SK-N-SH (cell line): Measurements from ENCODE around the gene ACTL8. TPM values are rescaled to one million over a fixed set of nuclear protein-coding genes. Genes with fewer than 3 reads are reported as not detected.

ENCODE experiments used
- CTCF ChIA-PET: fragments of 300-600, 350-600 bp; formaldehyde crosslinking; extraction: SDS; loops from one replicate; lab custom pipeline; 2021; lab: Yijun Ruan, JAX
- POLR2A ChIA-PET: fragments of 350-600 bp; sonication (Branson Sonifier 250); formaldehyde crosslinking; extraction: SDS; loops from one replicate; lab custom pipeline; 2020; ENCODE audit warnings: antibody characterized with exemption, inconsistent platforms; lab: Yijun Ruan, JAX
- DNase-seq: peaks from one replicate; pipeline ENCODE4 v3.0.0; 2012
- H2AFZ ChIP-seq: fragments of 200-600 bp; sonication (generic); 2 replicates; pipeline ENCODE4 v1.8.1; 2016; ENCODE audit warnings: antibody characterized with exemption, mild to moderate bottlenecking, low read depth
- H3F3A ChIP-seq: fragments of 200-600 bp; sonication (generic); replicated peaks from 2 replicates; pipeline ENCODE3; 2016; ENCODE audit warnings: antibody characterized with exemption, mild to moderate bottlenecking; ENCODE audit not compliant: insufficient read depth
- H3K27ac ChIP-seq, 2 experiments: fragments of 200-500 bp in 1 of 2; fragments of 200-600 bp in 1 of 2; sonication (Bioruptor generic) in 1 of 2; sonication (generic), shearing (Covaris generic) in 1 of 2; 2 replicates each; pipeline versions ENCODE4 v1.5.1 to v1.6.1; 2014 to 2016; ENCODE audit warnings: low read depth in 2 of 2, inconsistent platforms in 1 of 2, low read length in 1 of 2, mild to moderate bottlenecking in 1 of 2, mixed read lengths in 1 of 2
- H3K27me3 ChIP-seq: fragments of 200-600 bp; sonication (generic), shearing (Covaris generic); 2 replicates; pipeline ENCODE4 v1.6.1; 2016; ENCODE audit warnings: mixed run types; ENCODE audit not compliant: insufficient read depth
- H3K36me3 ChIP-seq, 2 experiments: fragments of 200-500 bp in 1 of 2; fragments of 200-600 bp in 1 of 2; sonication (Bioruptor generic) in 1 of 2; sonication (generic) in 1 of 2; replicated peaks in 1 of 2; 2 replicates each; pipeline versions ENCODE3 to v1.5.1; 2014 to 2016; ENCODE audit warnings: low read length in 1 of 2, mild to moderate bottlenecking in 1 of 2; ENCODE audit not compliant: insufficient read depth in 2 of 2, control insufficient read depth in 1 of 2
- H3K4me1 ChIP-seq, 2 experiments: fragments of 200-500 bp in 1 of 2; fragments of 200-600 bp in 1 of 2; sonication (Bioruptor generic) in 1 of 2; sonication (generic), shearing (Covaris generic) in 1 of 2; 2 replicates each; pipeline versions ENCODE4 v1.5.1 to v1.6.1; 2014 to 2016; ENCODE audit warnings: low read depth in 1 of 2, low read length in 1 of 2, mixed run types in 1 of 2; ENCODE audit not compliant: insufficient read depth in 2 of 2, control insufficient read depth in 1 of 2
- H3K4me2 ChIP-seq: fragments of 200-600 bp; sonication (generic), shearing (Covaris generic); 2 replicates; pipeline ENCODE4 v1.6.1; 2017; ENCODE audit warnings: mixed run types
- H3K4me3 ChIP-seq, 2 experiments: fragments of 200-500 bp in 1 of 2; fragments of 200-600 bp in 1 of 2; sonication (Bioruptor generic) in 1 of 2; sonication (generic), shearing (Covaris generic) in 1 of 2; 2 replicates each; pipeline versions ENCODE4 v1.5.1 to v1.8.1; 2014 to 2016; ENCODE audit warnings: low read depth in 2 of 2, inconsistent platforms in 1 of 2, low read length in 1 of 2, mild to moderate bottlenecking in 1 of 2, mixed read lengths in 1 of 2, moderate library complexity in 1 of 2
- H3K79me2 ChIP-seq: fragments of 200-600 bp; sonication (generic); 2 replicates; pipeline ENCODE4 v1.8.1; 2017; ENCODE audit warnings: mild to moderate bottlenecking; ENCODE audit not compliant: insufficient read depth
- H3K9ac ChIP-seq: fragments of 200-600 bp; sonication (generic); 2 replicates; pipeline ENCODE4 v1.6.1; 2017; ENCODE audit warnings: mixed run types
- H3K9me2 ChIP-seq: fragments of 200-600 bp; sonication (generic); 2 replicates; pipeline ENCODE4 v1.6.1; 2017; ENCODE audit warnings: mixed run types
- H3K9me3 ChIP-seq: fragments of 200-600 bp; sonication (generic); 2 replicates; pipeline ENCODE4 v1.6.1; 2017; ENCODE audit warnings: mixed run types, mild to moderate bottlenecking, moderate library complexity
- H4K20me1 ChIP-seq: fragments of 200-600 bp; sonication (generic); 2 replicates; pipeline ENCODE4 v1.6.1; 2017; ENCODE audit warnings: mild to moderate bottlenecking, mixed run types; ENCODE audit not compliant: insufficient read depth
- ELF1 ChIP-seq: IDR thresholded peaks from 2 replicates; pipeline ENCODE4 v1.4.0; 2012
- FOSL2 ChIP-seq: IDR thresholded peaks from 2 replicates; pipeline ENCODE4 v1.4.0; 2012; ENCODE audit warnings: low read depth, mild to moderate bottlenecking, moderate library complexity, borderline replicate concordance
- JUND ChIP-seq: IDR thresholded peaks from 2 replicates; pipeline ENCODE4 v1.4.0; 2012
- RAD21 ChIP-seq: IDR thresholded peaks from 2 replicates; pipeline ENCODE4 v1.6.1; 2012; ENCODE audit warnings: mild to moderate bottlenecking, low read length
- RFX5 ChIP-seq: IDR thresholded peaks from 2 replicates; pipeline ENCODE4 v1.6.1; 2012; ENCODE audit warnings: mild to moderate bottlenecking, improper control_type of control experiment, low read length
- WGBS: methylation state at CpG from one replicate; pipeline ENCODE4 v1.1.6; 2017; ENCODE audit warnings: low lambda C conversion rate; 5-methylcytosine and 5-hydroxymethylcytosine counted together
- polyA plus RNA-seq, 3 experiments: library from polyadenylated mRNA; depleted of rRNA; stranded (reverse); fragments of >200 nt; gene quantifications; 2 replicates each; pipeline ENCODE4 v1.2.3, GENCODE V29; 2012
- TF ChIP-seq, protein P1 (sequence below): IDR thresholded peaks from 2 replicates; pipeline ENCODE4 v1.4.0; 2012; ENCODE audit warnings: low read depth, borderline replicate concordance
- TF ChIP-seq, protein P2 (sequence below): IDR thresholded peaks from 2 replicates; pipeline ENCODE4 v1.4.0; 2012; ENCODE audit warnings: low read depth
- TF ChIP-seq, protein P3 (sequence below): fragments of 200-600 bp; sonication (generic); IDR thresholded peaks from 2 replicates; pipeline ENCODE4 v1.6.1; 2017; ENCODE audit warnings: antibody characterized with exemption, mild to moderate bottlenecking, moderate library complexity

ACTL8 gene
- polyA plus RNA-seq, 1 of the 3 experiments (the other 2 are of a cell fraction) = 0.05 TPM

DNA sequence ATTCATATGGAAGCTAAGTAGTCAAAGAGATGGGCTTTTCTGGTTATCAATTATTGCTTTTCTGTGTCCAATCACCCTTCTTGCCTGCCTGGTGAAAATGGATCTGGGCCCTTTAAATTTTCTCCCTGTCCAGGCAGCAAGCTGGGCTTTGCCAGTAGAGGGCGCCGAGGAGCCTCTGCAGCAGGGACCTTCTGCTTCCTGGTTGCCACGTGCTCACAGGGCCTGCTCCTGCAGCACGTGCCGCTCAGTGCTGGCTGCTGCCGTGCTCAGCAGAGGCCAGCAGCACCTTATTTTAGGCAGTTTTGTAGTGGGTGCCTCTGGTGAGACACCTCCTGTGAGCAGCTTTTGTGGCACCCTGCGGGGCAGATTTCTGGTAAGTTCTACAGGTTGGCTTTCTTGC lies 4.0 kb downstream of the ACTL8 start:
- no peaks in the 10 kb centered on the region for H3K4me1 ChIP-seq
- no peaks in the 10 kb centered on the region for H3K9me2 ChIP-seq
- H2AFZ ChIP-seq = no peak overlapping the region
- ChIA-PET CTCF (interaction anchor here (0.7 to 2.2 kb wide), 2 partner anchors 10 to 55 kb away, joined by 3 to 8 read pairs; no protein-coding TSS in a partner anchor), POLR2A (no interaction called here)
- DNase-seq = no peak
- H3K9ac ChIP-seq = no peak overlapping the region
- no peaks in the 10 kb centered on the region for H4K20me1 ChIP-seq
- no peak overlapping the region; a peak in 1 of 4 replicates for H3K4me3 ChIP-seq
- H3K4me2 ChIP-seq = no peak overlapping the region
- H3K9me3 ChIP-seq = no peaks in the 10 kb centered on the region
- H3K36me3 ChIP-seq = no peaks in the 10 kb centered on the region
- TF ChIP-seq, protein P1, sequence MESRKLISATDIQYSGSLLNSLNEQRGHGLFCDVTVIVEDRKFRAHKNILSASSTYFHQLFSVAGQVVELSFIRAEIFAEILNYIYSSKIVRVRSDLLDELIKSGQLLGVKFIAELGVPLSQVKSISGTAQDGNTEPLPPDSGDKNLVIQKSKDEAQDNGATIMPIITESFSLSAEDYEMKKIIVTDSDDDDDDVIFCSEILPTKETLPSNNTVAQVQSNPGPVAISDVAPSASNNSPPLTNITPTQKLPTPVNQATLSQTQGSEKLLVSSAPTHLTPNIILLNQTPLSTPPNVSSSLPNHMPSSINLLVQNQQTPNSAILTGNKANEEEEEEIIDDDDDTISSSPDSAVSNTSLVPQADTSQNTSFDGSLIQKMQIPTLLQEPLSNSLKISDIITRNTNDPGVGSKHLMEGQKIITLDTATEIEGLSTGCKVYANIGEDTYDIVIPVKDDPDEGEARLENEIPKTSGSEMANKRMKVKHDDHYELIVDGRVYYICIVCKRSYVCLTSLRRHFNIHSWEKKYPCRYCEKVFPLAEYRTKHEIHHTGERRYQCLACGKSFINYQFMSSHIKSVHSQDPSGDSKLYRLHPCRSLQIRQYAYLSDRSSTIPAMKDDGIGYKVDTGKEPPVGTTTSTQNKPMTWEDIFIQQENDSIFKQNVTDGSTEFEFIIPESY = no peak
- TF ChIP-seq, protein P2, sequence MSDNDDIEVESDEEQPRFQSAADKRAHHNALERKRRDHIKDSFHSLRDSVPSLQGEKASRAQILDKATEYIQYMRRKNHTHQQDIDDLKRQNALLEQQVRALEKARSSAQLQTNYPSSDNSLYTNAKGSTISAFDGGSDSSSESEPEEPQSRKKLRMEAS = 0 out of 2 replicates have a peak, but pooled peaks have one; percentile 27
- TF ChIP-seq, protein P3, sequence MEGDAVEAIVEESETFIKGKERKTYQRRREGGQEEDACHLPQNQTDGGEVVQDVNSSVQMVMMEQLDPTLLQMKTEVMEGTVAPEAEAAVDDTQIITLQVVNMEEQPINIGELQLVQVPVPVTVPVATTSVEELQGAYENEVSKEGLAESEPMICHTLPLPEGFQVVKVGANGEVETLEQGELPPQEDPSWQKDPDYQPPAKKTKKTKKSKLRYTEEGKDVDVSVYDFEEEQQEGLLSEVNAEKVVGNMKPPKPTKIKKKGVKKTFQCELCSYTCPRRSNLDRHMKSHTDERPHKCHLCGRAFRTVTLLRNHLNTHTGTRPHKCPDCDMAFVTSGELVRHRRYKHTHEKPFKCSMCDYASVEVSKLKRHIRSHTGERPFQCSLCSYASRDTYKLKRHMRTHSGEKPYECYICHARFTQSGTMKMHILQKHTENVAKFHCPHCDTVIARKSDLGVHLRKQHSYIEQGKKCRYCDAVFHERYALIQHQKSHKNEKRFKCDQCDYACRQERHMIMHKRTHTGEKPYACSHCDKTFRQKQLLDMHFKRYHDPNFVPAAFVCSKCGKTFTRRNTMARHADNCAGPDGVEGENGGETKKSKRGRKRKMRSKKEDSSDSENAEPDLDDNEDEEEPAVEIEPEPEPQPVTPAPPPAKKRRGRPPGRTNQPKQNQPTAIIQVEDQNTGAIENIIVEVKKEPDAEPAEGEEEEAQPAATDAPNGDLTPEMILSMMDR = peak; percentile 37
- TF ChIP-seq ELF1 (no peak), JUND (no peak), RAD21 (peak; percentile 6; the same call in 1 of the 2 replicates)
- no peaks in the 10 kb centered on the region for H3K27me3 ChIP-seq
- WGBS = 60% methylated on average over 1 of the region's 7 CpGs
- H3K79me2 ChIP-seq = no peaks in the 10 kb centered on the region
- no peak overlapping the region for H3K27ac ChIP-seq
- H3F3A ChIP-seq = no peaks in the 10 kb centered on the region

DNA sequence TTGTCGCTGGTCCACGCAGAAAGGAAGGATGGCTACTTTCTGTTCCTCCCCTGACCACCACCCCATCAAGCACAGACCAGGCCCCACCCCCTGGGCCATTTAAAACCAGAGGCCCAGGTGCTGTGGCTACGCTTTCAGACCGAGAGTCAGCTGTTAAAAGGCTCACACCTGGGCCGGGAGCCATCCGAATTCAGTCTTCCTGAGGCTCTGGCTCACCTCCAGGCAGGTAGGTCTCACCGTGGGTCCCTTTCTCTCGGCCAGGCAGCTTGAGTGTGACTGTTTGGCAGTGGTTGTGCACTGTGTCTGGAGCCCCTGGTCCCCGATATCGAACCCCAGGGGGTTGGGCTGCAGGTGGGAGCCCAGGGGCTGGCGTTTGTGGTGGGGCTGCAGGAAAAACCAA lies 7.2 kb downstream of the ACTL8 start:
- H3K4me3 ChIP-seq = no peak overlapping the region
- no CpG with 5 or more reads among the region's 11 CpGs for WGBS
- TF ChIP-seq RFX5 (no peak), FOSL2 (no peak)
- TF ChIP-seq, all 33 proteins: peak for 0
- no peaks in the 10 kb centered on the region for H3F3A ChIP-seq
- H2AFZ ChIP-seq = no peak overlapping the region
- no peaks in the 10 kb centered on the region for H3K9me3 ChIP-seq
- POLR2A ChIA-PET = no interaction called here
- no peak overlapping the region for H3K9ac ChIP-seq
- no peaks in the 10 kb centered on the region for H3K27me3 ChIP-seq
- H3K27ac ChIP-seq = no peak overlapping the region
- CTCF ChIA-PET = interaction anchor here (0.8 to 2.1 kb wide), 3 partner anchors 8 to 155 kb away, joined by 4 to 6 read pairs (median 5); no protein-coding TSS in a partner anchor
- no peaks in the 10 kb centered on the region for H3K9me2 ChIP-seq
- no peak for DNase-seq
- H3K36me3 ChIP-seq = no peaks in the 10 kb centered on the region
- peaks cover 0 to 11% of the 10 kb centered on the region in 2 experiments; a peak in 2 of 4 replicates for H3K4me1 ChIP-seq
- H4K20me1 ChIP-seq = no peaks in the 10 kb centered on the region
- no peak overlapping the region for H3K4me2 ChIP-seq
- no peaks in the 10 kb centered on the region for H3K79me2 ChIP-seq
